ENCODE data around the gene LMF1.

DNA sequence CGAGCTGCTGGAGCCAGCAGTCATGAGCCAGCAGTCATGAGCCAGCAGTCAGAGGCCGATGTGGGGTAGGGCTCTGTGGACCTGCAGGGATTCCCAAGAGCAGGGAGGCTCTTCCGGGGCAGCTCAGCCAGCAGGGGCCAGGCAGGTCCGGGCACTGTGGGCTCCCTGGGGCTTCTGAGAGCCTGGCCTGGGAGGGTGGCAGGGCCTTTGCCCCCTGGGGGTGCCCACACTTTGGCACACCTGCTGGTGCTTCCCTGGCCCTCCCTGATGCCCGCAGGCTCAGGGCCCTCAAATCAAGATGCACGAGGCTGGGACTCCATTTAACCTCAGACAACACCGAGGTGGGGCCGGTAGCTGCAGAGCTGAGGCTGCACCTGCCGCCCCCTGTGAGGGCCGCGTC is 28.9 kb upstream of the LMF1 start:
- TF ChIP-seq, protein P1, sequence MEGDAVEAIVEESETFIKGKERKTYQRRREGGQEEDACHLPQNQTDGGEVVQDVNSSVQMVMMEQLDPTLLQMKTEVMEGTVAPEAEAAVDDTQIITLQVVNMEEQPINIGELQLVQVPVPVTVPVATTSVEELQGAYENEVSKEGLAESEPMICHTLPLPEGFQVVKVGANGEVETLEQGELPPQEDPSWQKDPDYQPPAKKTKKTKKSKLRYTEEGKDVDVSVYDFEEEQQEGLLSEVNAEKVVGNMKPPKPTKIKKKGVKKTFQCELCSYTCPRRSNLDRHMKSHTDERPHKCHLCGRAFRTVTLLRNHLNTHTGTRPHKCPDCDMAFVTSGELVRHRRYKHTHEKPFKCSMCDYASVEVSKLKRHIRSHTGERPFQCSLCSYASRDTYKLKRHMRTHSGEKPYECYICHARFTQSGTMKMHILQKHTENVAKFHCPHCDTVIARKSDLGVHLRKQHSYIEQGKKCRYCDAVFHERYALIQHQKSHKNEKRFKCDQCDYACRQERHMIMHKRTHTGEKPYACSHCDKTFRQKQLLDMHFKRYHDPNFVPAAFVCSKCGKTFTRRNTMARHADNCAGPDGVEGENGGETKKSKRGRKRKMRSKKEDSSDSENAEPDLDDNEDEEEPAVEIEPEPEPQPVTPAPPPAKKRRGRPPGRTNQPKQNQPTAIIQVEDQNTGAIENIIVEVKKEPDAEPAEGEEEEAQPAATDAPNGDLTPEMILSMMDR (IDR thresholded peaks at IDR 0.05): no peak
- TF ChIP-seq POLR2A (IDR thresholded peaks at IDR 0.05): no peak
